MV-4-11 (cell line): ENCODE data around the gene OSBPL10.

Experiments used
- DNase-seq: peaks from one replicate; lab custom pipeline; 2025; lab: John Stamatoyannopoulos, UW

OSBPL10 gene

DNA sequence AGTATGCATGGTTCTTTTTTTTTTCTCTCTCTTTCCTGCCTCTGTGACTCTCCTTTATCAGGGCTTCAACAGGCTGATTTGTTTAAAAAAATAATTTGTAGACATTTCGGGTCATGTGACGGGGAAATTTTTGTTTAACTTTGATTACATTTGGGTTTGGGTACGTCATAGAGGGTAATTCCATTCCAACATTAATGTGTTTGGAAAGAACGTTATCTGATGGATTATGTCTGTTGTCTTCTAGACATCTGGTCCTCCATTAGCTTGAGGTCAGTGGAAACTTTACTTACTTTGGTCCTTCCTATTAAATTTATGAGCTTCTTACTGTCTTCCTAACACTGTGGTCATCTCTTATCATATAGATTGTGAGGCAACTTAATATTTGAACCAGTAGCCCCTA lies 367.4 kb downstream of the OSBPL10 start:
- no peak for DNase-seq

DNA sequence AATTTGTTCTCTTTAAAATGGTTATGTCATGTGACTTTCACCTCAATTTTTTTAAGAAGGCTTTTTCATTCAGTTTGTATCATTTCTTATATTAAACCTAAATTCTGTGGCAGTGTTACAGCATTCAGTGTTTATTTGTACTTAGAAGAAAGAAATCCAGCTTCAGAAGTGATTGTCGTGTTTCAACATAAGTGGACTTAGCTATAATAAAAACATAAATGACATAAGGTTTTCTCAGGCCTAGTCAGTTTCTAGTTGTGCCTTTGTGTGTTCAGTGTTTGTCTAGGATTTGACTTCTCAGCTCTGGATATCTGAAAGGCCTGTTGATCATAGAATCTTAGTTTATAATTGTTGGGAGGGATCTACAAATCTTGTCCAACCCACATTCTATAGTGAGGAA lies 367.9 kb downstream of the OSBPL10 start:
- no peak for DNase-seq
